HEK293 (cell line): ENCODE results near the gene ABR.

ENCODE experiments used
- GLIS1 ChIP-seq: fragments of 450-650 bp; formaldehyde crosslinking; IDR thresholded peaks from 2 replicates; pipeline ENCODE4 v1.5.1; 2016; ENCODE audit warnings: missing biosample characterization, missing genetic modification characterization
- ZNF146 ChIP-seq: fragments of 450-650 bp; formaldehyde crosslinking; IDR thresholded peaks from 2 replicates; pipeline ENCODE4 v1.5.1; 2016; ENCODE audit warnings: missing biosample characterization, missing genetic modification characterization
- ZNF157 ChIP-seq: fragments of 450-650 bp; formaldehyde crosslinking; IDR thresholded peaks from 2 replicates; pipeline ENCODE4 v1.5.1; 2016; ENCODE audit warnings: missing biosample characterization, missing genetic modification characterization
- ZNF302 ChIP-seq: fragments of 450-650 bp; formaldehyde crosslinking; IDR thresholded peaks from 2 replicates; pipeline ENCODE4 v1.5.1; 2016; ENCODE audit warnings: missing biosample characterization, missing genetic modification characterization, low read depth
- ZNF311 ChIP-seq: fragments of 450-650 bp; formaldehyde crosslinking; IDR thresholded peaks from 2 replicates; pipeline ENCODE4 v1.5.1; 2017; ENCODE audit warnings: missing biosample characterization, missing genetic modification characterization, borderline replicate concordance
- ZNF350 ChIP-seq: fragments of 450-650 bp; formaldehyde crosslinking; IDR thresholded peaks from 2 replicates; pipeline ENCODE4 v1.5.0; 2017; ENCODE audit warnings: missing biosample characterization, mild to moderate bottlenecking, missing genetic modification characterization
- ZNF473 ChIP-seq: fragments of 450-650 bp; formaldehyde crosslinking; IDR thresholded peaks from 2 replicates; pipeline ENCODE4 v1.5.1; 2017; ENCODE audit warnings: missing biosample characterization, missing genetic modification characterization
- ZNF561 ChIP-seq: fragments of 450-650 bp; IDR thresholded peaks from 2 replicates; pipeline ENCODE4 v1.5.1; 2018; ENCODE audit warnings: missing biosample characterization, missing genetic modification characterization, borderline replicate concordance
- ZNF585B ChIP-seq: fragments of 450-650 bp; formaldehyde crosslinking; IDR thresholded peaks from 2 replicates; pipeline ENCODE4 v1.5.1; 2016; ENCODE audit warnings: missing biosample characterization, missing genetic modification characterization
- ZNF747 ChIP-seq: fragments of 450-650 bp; formaldehyde crosslinking; IDR thresholded peaks from 2 replicates; pipeline ENCODE4 v1.5.1; 2016; ENCODE audit warnings: missing biosample characterization, missing genetic modification characterization
- ZNF76 ChIP-seq: fragments of 450-650 bp; formaldehyde crosslinking; IDR thresholded peaks from 2 replicates; pipeline ENCODE4; 2016; ENCODE audit warnings: low read depth, missing biosample characterization, missing genetic modification characterization, borderline replicate concordance
- ZNF843 ChIP-seq: fragments of 450-650 bp; formaldehyde crosslinking; IDR thresholded peaks from 2 replicates; pipeline ENCODE4 v1.5.1; 2016; ENCODE audit warnings: missing biosample characterization, missing genetic modification characterization
- TF ChIP-seq, protein P1 (sequence below): fragments of 450-650 bp; formaldehyde crosslinking; IDR thresholded peaks from 2 replicates; pipeline ENCODE4 v1.5.1; 2016; ENCODE audit warnings: missing biosample characterization, missing genetic modification characterization
- TF ChIP-seq, protein P2 (sequence below): fragments of 450-650 bp; formaldehyde crosslinking; IDR thresholded peaks from 2 replicates; pipeline ENCODE4 v1.5.1; 2016; ENCODE audit warnings: missing biosample characterization, missing genetic modification characterization
- TF ChIP-seq, protein P3 (sequence below): fragments of 450-650 bp; formaldehyde crosslinking; IDR thresholded peaks from 2 replicates; pipeline ENCODE4 v1.5.1; 2016; ENCODE audit warnings: missing biosample characterization, missing genetic modification characterization, borderline replicate concordance
- TF ChIP-seq, protein P4 (sequence below): fragments of 450-650 bp; formaldehyde crosslinking; conservative IDR thresholded peaks from 2 replicates; pipeline ENCODE4 v1.5.1; 2016; ENCODE audit warnings: low read depth, missing biosample characterization, missing genetic modification characterization
- TF ChIP-seq, protein P5 (sequence below): fragments of 450-650 bp; formaldehyde crosslinking; IDR thresholded peaks from 2 replicates; pipeline ENCODE4 v1.5.1; 2016; ENCODE audit warnings: missing biosample characterization, missing genetic modification characterization
- TF ChIP-seq, protein P6 (sequence below): fragments of 450-650 bp; IDR thresholded peaks from 2 replicates; pipeline ENCODE4 v1.5.1; 2018; ENCODE audit warnings: missing biosample characterization, missing genetic modification characterization
- TF ChIP-seq, protein P7 (sequence below): fragments of 450-650 bp; formaldehyde crosslinking; IDR thresholded peaks from 2 replicates; pipeline ENCODE4 v1.5.1; 2016; ENCODE audit warnings: missing biosample characterization, missing genetic modification characterization

The ABR gene

DNA sequence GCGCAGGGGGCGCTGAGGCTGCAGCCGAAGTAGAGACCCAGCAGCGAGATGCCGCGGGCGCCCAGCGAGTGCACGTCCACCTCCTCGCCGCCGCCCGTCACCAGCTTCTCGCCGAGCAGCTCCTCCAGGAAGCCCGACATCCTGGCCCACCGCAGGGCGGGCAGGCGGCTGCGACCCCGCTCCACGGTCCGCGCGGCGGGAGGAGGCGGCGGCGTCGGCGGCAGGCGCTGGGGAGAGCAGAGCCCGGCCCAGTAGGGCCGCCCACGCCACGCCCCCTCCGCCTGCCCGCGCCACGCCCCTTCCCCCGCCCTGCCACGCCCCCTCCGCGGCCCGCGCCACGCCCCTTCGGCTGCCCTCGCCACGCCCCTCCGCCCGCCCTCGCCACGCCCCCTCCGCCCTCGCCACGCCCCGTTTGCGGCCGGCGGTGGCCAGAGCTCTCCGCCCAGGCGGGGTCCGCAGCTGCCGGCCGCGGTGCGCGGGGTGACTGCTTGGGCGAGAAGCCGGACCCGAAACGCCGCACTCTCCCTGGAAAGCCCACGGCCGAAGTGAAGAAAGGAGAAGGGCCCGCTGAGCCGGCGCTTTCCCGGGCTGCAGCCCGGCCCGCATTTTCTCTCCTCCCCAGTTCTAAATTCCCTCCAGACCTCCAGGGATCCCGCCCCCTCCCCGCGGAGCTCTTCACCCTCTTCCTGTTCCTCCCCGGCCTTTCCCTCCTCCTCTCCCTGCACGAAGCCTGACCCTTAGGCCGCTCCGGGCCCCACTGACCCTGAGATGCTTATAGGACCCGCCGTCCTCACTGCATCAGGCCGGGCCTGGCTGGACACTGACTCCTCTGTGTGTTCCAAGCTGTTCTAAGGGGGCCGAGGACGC is 200.0 kb downstream of the ABR start, which contains the start of gene NXN (continued):
- TF ChIP-seq GLIS1 (tag by site-specific recombination) (peak; percentile 23; the same call in 1 of the 2 replicates), ZNF311 (no peak), ZNF561 (tag by site-specific recombination) (peak; percentile 72; the same call in 1 of the 2 replicates), ZNF157 (tag by site-specific recombination) (no peak), ZNF585B (tag by site-specific recombination) (no peak), ZNF747 (tag by site-specific recombination) (no peak), ZNF302 (tag by site-specific recombination) (no peak), ZNF350 (tag by site-specific recombination) (no peak), ZNF146 (tag by site-specific recombination) (no peak), ZNF76 (tag by site-specific recombination) (no peak), ZNF843 (no peak), ZNF473 (tag by site-specific recombination) (no peak)
- TF ChIP-seq, protein P1, sequence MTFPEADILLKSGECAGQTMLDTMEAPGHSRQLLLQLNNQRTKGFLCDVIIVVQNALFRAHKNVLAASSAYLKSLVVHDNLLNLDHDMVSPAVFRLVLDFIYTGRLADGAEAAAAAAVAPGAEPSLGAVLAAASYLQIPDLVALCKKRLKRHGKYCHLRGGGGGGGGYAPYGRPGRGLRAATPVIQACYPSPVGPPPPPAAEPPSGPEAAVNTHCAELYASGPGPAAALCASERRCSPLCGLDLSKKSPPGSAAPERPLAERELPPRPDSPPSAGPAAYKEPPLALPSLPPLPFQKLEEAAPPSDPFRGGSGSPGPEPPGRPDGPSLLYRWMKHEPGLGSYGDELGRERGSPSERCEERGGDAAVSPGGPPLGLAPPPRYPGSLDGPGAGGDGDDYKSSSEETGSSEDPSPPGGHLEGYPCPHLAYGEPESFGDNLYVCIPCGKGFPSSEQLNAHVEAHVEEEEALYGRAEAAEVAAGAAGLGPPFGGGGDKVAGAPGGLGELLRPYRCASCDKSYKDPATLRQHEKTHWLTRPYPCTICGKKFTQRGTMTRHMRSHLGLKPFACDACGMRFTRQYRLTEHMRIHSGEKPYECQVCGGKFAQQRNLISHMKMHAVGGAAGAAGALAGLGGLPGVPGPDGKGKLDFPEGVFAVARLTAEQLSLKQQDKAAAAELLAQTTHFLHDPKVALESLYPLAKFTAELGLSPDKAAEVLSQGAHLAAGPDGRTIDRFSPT (tag by site-specific recombination), result no peak
- TF ChIP-seq, protein P2, sequence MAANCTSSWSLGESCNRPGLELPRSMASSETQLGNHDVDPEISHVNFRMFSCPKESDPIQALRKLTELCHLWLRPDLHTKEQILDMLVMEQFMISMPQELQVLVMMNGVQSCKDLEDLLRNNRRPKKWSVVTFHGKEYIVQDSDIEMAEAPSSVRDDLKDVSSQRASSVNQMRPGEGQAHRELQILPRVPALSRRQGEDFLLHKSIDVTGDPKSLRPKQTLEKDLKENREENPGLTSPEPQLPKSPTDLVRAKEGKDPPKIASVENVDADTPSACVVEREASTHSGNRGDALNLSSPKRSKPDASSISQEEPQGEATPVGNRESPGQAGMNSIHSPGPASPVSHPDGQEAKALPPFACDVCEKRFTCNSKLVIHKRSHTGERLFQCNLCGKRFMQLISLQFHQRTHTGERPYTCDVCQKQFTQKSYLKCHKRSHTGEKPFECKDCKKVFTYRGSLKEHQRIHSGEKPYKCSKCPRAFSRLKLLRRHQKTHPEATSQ (tag by site-specific recombination), result no peak
- TF ChIP-seq, protein P3, sequence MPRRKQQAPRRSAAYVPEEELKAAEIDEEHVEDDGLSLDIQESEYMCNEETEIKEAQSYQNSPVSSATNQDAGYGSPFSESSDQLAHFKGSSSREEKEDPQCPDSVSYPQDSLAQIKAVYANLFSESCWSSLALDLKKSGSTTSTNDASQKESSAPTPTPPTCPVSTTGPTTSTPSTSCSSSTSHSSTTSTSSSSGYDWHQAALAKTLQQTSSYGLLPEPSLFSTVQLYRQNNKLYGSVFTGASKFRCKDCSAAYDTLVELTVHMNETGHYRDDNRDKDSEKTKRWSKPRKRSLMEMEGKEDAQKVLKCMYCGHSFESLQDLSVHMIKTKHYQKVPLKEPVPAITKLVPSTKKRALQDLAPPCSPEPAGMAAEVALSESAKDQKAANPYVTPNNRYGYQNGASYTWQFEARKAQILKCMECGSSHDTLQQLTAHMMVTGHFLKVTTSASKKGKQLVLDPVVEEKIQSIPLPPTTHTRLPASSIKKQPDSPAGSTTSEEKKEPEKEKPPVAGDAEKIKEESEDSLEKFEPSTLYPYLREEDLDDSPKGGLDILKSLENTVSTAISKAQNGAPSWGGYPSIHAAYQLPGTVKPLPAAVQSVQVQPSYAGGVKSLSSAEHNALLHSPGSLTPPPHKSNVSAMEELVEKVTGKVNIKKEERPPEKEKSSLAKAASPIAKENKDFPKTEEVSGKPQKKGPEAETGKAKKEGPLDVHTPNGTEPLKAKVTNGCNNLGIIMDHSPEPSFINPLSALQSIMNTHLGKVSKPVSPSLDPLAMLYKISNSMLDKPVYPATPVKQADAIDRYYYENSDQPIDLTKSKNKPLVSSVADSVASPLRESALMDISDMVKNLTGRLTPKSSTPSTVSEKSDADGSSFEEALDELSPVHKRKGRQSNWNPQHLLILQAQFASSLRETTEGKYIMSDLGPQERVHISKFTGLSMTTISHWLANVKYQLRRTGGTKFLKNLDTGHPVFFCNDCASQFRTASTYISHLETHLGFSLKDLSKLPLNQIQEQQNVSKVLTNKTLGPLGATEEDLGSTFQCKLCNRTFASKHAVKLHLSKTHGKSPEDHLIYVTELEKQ (tag by site-specific recombination), result no peak
- TF ChIP-seq, protein P4, sequence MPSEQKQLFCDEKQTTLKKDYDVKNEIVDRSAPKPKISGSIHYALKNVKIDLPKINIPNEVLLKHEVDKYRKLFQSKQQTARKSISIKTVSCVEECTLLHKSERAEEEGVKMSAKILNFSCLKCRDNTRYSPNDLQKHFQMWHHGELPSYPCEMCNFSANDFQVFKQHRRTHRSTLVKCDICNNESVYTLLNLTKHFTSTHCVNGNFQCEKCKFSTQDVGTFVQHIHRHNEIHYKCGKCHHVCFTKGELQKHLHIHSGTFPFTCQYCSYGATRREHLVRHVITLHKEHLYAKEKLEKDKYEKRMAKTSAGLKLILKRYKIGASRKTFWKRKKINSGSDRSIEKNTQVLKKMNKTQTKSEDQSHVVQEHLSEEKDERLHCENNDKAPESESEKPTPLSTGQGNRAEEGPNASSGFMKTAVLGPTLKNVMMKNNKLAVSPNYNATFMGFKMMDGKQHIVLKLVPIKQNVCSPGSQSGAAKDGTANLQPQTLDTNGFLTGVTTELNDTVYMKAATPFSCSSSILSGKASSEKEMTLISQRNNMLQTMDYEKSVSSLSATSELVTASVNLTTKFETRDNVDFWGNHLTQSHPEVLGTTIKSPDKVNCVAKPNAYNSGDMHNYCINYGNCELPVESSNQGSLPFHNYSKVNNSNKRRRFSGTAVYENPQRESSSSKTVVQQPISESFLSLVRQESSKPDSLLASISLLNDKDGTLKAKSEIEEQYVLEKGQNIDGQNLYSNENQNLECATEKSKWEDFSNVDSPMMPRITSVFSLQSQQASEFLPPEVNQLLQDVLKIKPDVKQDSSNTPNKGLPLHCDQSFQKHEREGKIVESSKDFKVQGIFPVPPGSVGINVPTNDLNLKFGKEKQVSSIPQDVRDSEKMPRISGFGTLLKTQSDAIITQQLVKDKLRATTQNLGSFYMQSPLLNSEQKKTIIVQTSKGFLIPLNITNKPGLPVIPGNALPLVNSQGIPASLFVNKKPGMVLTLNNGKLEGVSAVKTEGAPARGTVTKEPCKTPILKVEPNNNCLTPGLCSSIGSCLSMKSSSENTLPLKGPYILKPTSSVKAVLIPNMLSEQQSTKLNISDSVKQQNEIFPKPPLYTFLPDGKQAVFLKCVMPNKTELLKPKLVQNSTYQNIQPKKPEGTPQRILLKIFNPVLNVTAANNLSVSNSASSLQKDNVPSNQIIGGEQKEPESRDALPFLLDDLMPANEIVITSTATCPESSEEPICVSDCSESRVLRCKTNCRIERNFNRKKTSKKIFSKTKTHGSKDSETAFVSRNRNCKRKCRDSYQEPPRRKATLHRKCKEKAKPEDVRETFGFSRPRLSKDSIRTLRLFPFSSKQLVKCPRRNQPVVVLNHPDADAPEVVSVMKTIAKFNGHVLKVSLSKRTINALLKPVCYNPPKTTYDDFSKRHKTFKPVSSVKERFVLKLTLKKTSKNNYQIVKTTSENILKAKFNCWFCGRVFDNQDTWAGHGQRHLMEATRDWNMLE, result no peak
- TF ChIP-seq, protein P5, sequence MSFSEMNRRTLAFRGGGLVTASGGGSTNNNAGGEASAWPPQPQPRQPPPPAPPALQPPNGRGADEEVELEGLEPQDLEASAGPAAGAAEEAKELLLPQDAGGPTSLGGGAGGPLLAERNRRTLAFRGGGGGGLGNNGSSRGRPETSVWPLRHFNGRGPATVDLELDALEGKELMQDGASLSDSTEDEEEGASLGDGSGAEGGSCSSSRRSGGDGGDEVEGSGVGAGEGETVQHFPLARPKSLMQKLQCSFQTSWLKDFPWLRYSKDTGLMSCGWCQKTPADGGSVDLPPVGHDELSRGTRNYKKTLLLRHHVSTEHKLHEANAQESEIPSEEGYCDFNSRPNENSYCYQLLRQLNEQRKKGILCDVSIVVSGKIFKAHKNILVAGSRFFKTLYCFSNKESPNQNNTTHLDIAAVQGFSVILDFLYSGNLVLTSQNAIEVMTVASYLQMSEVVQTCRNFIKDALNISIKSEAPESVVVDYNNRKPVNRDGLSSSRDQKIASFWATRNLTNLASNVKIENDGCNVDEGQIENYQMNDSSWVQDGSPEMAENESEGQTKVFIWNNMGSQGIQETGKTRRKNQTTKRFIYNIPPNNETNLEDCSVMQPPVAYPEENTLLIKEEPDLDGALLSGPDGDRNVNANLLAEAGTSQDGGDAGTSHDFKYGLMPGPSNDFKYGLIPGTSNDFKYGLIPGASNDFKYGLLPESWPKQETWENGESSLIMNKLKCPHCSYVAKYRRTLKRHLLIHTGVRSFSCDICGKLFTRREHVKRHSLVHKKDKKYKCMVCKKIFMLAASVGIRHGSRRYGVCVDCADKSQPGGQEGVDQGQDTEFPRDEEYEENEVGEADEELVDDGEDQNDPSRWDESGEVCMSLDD, result no peak
- TF ChIP-seq, protein P6, sequence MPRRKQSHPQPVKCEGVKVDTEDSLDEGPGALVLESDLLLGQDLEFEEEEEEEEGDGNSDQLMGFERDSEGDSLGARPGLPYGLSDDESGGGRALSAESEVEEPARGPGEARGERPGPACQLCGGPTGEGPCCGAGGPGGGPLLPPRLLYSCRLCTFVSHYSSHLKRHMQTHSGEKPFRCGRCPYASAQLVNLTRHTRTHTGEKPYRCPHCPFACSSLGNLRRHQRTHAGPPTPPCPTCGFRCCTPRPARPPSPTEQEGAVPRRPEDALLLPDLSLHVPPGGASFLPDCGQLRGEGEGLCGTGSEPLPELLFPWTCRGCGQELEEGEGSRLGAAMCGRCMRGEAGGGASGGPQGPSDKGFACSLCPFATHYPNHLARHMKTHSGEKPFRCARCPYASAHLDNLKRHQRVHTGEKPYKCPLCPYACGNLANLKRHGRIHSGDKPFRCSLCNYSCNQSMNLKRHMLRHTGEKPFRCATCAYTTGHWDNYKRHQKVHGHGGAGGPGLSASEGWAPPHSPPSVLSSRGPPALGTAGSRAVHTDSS (tag by site-specific recombination), result no peak
- TF ChIP-seq, protein P7, sequence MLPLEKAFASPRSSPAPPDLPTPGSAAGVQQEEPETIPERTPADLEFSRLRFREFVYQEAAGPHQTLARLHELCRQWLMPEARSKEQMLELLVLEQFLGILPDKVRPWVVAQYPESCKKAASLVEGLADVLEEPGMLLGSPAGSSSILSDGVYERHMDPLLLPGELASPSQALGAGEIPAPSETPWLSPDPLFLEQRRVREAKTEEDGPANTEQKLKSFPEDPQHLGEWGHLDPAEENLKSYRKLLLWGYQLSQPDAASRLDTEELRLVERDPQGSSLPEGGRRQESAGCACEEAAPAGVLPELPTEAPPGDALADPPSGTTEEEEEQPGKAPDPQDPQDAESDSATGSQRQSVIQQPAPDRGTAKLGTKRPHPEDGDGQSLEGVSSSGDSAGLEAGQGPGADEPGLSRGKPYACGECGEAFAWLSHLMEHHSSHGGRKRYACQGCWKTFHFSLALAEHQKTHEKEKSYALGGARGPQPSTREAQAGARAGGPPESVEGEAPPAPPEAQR (tag by site-specific recombination), result no peak
